ENCODE results near the gene HUNK.
"Not testable (repeated sequence)": the region's sequence is repeated elsewhere in the genome, so short reads cannot be mapped to it uniquely, and the experiment has no call there.

The HUNK gene

DNA sequence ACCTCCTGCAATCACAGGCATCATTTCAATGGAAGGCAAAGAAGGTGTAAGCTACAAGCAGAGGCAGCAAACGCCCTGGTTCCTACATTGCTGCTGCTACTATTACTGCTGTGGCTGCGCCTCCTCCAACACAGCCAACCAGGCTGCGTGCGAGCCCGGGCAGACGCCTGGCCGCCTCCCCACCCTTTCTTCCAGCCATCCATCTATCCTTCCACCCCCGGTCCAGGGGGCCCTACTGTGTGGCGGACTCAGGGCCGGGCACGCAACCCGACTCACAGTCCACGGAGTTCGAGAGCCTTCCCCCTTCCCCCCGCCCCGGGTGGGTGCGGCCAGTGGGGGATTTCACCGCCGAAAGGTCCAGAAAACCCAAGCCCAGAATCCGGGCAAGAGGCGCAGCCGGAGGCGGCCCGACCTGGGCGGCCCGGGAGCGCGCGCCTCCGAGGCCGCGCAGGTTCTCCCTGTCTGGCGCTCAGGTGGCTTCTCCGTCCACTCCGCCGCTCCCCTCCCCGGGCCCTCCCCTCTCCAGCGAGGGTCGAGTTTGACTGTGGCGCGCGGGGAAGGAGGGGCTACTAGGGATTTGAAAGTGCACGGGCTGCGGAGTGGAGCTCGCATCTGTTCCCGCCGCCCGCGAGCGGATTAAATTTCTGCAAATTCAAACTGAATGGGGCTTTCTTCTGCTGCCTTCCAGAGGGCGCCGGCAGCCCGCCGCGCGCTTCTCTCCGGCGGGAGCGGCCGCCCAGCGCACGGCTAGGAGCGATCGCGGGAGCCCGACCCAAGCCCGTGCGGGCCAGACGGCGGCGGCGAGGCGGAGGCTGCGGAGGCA lies at the start of gene HUNK:
TSS of gene HUNK (plus strand) at position 569 of the 823 bp plus-strand sequence. CDS start 655 bp downstream, outside the sequence.
- DNase-seq (ENCODE audit: low read depth), result no peak

DNA sequence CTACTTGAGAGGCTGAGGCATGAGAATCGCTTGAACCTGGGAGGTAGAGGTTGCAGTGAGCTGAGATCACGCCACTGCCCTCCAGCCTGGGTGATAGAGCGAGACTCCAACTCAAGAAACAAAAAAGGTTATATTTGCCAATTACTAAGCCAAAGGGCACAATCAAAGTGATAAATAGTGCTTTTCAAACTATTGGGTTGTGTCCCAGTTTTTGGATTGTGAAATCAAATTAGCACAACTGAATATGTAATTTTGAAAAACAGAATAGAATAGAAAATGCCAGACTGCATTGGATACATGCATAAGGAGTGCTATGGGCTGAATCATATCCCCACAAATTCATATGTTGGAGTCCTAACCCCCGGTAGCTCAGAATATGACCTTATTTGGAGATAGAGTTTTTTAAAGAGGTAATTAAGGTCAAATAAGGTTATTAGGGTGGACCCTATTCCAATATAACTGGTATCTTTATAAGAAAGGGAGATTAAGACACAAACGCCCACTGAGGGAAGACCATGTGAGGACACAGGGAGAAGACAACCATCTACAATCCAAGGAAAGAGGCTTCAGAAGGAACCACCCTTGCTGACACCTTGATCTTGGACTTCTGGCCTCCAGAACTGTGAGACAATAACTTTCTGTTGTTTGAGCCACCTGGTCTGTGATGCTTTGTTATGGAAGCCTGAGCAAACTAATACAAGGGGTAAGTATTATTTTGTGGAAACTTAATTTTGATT lies 42.9 kb upstream of the HUNK start:
- DNase-seq (ENCODE audit: low read depth), result no peak

DNA sequence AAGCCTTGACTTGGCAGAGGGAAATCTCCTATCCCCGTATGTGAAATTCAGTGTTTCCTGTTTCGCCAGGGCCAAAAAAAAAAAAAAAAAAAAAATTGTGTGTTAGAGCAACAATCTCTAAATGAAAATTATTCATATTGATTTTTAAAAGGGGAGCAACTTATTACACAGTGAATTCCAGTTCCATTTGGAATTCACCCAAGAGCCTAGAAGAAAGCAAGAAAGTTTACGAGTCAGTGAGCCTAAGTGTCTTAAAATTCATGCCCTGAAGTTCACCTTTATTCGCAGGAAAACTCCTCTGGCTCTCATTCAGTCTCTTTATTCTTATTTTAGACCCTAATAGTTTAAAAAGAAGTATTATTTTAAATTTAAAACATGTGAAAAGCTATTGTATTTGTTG lies 42.1 kb upstream of the HUNK start:
- DNase-seq (ENCODE audit: low read depth), result no peak

DNA sequence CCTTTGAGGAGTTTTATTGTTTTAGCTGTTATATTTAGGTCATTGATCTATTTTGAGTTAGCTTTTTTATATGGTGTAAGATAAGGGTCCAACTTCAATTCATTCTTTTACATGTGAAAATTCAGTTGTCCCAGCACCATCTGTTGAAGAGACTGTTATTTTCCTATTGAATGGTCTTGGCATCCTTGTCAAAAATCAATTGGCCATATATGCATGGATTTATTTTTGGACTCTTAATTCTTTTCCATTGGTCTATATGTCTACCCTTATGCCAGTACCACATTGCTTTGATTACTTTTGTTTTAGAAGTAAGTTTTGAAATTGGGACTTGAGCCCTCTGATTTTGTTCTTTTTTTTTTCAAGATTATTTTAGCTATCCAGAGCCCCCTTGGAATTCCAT lies 35.8 kb upstream of the HUNK start:
- no peak for DNase-seq (ENCODE audit: low read depth)

DNA sequence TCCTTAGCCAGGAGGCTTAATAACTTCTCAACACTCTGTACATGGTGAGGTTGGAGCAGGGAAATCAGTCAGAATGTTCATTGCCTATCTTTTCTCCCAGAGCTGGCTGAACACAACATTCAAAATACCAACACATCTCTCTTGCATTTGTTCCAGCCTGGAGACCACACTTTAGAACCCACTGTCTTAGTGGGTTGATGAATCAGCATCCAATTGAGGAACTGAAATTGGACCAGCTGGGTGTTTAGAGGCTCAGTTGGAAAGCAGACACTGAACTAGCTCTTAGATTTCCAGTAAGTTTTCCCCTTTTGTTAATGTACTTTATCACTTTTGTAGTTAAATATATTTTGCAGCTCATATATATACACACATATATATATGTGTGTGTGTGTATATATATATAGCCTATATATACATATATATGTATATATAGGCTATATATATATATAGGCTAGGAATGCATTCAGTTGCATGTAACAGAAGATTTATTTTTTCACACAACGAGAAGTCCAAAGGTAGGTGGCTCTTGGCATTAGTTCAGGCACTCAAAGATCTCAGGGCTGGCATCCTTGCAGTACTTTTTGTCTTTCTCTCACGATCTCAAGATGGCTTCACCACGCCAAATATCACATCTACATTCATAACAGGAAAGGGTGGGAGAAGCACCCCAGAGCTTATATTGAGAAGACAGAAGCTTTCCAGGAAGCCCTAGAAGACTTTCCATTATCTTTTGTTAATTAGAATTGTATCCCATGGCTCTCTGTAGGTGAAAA lies 35.0 kb upstream of the HUNK start:
- no peak for DNase-seq (ENCODE audit: low read depth)

DNA sequence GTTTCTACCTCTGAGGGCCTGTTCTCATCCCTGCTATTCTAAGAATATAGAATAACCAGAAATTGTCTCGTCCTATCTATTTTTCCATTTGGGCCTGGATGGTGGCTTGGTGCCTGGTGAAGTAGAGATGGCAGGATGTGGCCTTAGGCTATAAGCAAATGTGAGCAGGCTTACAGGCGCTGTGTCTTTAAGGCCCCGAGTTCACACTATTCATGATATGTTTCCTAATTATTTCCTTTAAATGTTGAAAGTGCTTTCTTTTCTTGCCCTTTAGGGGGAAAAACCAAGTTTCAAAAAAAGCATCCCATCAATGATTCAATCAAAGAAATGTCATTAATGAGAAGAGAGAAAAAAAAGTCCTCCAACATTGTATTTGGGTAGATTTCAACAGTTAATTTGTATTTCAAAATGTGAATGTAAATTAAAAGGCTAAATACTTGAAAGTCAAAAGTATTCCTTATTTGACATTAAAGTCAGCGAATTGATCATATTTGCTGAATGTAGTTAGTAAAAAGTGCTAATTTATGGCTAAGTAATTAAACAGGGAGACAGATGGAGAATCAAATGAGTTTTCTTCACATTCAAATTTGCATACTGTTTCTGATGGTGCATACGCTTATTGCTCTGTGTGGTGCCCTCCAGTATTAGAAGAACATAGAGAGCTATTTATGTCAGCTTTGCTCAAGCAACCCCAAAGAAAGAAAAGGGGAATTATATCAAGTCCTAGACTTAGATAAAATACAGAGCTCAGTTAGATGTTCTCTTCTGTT lies 34.0 kb upstream of the HUNK start:
- DNase-seq (ENCODE audit: low read depth), result no peak

DNA sequence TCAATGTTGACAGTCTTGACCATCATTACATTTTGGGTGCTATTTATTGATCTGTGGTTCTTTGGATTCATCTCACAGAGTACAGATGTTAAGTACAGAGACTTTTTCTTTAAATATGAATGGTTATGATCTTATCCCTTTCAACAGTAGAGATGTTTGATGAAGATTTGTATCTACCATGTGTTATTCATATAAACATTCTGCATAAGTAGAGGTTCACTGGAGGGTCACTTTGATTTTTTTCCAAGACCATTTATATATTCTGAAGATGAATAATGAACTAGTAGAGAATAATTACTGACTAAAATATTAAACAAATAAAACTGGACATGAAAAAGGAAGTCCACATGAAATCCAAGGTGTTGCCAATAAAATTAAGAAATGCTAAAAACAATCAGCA lies 28.6 kb upstream of the HUNK start:
- no peak for DNase-seq (ENCODE audit: low read depth)

DNA sequence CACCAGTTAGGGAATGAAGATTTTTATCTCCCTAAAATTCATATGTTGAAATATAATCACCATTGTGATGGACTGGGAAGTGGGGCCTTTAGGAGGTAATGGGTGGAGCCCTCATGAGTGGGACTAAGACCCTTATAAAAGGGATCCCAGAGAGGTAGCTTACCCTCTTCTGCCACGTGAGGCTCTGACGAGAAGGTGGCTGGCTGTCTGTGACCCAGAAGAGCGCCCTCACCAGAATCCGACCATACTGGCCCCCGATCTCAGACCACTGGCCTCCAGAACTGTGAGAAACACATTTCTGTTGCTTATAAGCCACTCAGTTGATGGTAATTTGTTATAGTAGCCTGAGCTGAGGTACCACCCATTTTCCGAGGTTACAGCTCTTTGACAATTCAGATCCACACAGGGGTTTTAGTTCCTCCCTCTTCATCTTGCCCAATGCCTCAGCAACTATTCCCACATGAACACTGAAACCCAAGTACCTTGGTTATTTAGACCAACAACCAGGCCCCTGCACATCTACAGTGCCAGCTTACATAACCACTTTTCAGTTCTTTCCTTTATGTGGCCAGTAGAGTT lies 27.6 kb upstream of the HUNK start:
- DNase-seq (ENCODE audit: low read depth), result no peak

DNA sequence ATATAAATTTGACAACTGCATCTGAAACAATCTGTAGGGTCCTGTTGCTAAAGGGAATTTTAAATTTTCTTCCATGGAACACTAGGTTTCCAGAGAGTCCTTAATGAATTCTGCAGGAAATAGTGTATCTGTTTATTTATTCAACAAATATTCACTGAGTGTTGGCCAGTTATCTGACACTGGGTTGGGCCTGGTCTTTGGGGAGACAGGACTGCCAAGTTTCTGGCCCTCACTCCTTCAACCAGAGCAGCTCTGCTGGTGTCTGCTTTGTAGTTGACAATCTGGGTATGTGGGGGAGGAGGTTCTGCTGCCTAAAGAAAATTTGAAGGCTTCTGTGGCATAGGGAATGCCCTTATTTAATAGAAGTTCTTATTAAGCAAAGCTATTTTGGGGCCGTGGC lies 26.1 kb upstream of the HUNK start:
- no peak for DNase-seq (ENCODE audit: low read depth)

DNA sequence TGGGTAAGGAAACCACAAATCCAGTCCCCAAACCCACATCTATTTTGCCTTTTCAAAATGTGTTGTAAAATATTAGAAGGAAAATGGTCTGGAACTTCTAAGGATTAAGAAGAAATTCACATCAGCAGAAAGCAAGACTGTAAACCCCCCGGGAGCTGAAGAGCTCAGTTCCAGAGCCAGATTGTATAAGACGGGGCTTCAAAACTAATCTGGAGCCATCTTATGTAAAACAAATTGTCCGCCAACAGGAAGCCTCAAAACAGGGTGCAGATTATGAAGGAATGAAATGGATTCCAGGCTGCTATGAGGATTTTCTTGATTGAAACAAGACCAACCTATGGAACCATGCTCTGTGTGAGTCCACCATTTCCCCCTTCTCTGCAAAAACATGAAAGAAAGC lies 25.1 kb upstream of the HUNK start:
- no peak for DNase-seq (ENCODE audit: low read depth)

DNA sequence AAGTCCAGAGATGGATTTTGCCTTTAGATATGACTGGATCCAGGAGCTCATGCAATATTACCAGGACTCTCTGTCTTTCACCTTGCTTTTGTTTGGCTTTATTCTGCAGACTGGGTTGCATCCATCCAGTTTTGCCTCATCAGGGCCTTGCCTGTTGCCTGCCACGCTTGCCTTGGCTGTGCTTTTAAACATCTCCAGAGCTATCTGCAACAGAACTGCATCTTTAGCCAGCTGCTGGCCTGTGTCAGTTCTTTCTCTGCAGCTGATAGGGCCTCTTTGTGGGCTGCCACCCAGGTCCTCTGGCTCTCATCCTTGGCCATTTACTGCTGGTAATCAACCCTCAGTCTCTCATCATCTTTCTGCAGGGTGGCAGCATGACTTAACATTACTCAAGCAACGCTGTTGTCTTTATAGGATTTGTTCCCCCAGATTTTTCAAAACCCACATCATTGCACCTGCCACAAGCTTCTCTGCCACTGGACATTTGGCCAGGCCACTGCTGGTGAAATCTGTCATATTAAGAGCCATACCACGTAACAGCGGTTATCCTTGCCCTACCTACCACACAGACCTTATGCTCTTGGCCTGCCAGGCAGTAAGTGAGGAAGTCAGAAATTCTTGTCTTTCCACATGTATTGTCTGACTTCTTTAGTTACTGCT lies 24.4 kb upstream of the HUNK start:
- no peak for DNase-seq (ENCODE audit: low read depth)

DNA sequence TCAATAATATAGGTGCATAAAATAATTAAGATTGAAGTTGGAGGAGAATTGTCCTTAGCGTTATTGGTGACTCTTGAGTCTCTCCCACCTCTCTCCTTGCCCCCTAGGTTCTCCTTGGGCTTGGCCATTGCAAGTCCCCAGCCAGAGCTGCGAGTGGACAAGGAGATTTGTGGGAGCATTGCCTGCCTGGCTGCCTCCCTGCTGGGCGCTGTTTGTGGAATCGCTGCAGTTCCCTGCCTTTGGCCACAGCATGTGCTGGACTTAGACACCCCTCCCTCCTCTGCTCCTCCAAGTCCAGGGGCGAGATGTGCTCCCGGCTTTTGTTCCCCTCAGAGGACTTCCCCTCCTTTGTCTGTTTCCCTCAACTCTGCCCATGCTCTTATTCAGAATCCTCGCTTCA lies 21.9 kb upstream of the HUNK start:
- no peak for DNase-seq (ENCODE audit: low read depth)

DNA sequence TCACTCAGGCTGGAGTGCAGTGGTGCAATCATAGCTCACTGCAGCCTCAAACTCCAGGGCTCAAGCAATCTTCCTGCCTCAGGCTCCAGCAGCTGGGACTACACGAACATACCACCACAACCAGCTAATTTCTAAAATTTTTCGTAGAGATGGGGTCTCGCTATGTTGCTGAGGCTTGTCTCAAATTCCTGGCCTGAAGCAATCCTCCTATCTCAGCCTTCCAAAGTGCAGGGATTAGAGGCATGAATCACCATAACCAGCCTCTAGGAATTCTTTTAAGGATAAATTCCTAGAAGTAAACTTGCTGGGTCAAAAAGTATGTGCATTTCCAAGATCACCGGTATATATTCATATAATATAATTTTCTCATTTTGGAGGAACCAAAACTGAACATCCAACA lies 17.6 kb upstream of the HUNK start:
- DNase-seq (ENCODE audit: low read depth), result no peak

DNA sequence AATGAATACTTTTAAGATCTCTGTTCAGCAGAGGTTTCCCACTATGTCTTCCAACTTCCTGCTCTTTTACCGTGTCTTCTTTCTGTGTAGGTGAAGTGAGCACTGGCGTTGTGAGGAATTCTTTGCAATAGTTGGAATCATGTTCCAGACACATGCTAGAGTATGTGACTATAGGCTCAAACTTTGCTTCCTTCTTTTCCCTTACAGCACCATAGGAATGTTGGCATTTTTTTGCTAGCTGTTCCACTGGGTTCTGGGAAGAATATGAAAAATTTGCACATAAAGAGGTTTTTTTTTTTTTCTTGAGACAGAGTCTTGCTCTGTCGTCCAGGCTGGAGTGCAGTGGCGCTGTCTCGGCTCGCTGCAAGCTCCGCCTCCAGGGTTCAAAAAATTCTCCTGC lies 15.7 kb upstream of the HUNK start:
- DNase-seq (ENCODE audit: low read depth), result no peak

DNA sequence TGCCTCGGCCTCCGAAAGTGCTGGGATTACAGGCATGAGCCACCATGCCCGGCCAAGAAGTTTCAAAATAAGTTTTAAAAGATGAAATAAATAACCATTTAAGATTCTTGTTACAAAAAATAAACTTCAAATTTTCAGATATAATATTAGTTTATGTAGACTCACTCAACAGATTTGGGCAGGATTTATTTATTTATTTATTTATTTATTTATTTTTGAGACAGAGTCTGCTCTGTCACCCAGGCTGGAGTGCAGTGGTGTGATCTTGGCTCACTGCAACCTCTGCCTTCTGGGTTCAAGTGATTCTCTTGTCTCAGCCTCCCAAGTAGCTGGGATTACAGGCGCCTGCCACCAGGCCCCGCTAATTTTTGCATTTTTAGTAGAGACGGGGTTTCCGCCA lies 15.2 kb upstream of the HUNK start:
- DNase-seq (ENCODE audit: low read depth), result not testable (repeated sequence)

DNA sequence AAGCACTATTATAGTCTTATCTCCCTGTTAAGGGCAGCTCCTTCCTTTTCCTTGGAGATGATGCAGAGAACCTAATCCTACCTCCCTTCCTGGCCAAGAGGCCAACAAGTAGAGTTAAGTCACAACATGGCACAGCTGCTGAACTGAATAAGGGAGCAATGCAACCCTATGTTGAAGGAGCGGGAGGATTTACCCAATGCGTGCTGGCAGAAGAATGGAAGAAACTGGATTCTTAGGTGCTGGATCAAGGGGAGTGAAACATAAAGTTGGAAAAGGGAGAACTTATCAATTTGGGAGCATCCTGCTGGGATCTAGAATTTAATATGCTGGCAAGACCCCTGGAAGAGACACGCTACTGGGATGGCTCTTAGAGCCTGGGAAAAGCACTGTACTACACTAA lies 12.0 kb upstream of the HUNK start:
- no peak for DNase-seq (ENCODE audit: low read depth)

DNA sequence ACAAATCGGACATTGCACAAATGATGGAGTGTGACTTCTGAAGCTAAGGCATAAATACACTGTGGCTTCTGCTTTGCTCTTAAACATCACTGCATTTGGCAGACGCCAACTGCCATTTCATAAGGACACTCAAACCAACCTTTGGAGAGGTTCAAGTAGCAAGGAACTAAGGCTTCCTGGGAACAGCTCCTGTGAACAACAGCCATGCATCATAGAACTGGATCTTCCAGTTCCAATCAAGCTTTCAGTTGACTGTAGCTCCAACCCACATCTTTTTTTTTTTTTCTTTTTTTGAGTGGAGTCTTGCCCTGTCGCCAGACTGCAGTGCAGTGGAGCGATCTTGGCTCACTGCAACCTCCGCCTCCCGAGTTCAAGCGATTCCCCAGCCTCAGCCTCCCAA lies 10.7 kb upstream of the HUNK start:
- no peak for DNase-seq (ENCODE audit: low read depth)

DNA sequence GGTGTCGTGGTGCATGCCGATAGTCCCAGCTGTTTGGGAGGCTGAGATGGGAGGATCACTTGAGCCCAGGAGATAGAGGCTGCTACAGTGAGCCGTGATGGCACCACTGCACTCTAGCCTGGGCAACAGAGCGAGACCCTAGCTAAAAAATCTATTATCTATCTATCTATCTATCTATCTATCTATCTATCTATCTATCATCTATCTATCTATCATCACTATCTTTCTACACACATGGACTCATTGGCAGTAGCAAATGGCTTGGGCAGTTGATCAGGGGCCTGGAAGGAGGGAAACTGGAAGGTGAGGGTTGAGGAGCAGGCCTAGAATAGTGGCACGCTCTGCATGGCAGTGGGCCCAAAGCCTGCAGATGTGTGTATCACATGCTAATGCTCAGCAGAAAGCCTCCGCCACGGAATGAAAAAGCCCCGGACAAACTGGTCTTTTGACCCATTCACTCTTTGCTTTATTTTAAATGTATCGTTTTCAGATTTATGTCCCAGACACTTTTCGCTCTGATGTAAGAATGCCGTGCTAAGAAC lies 7.3 kb upstream of the HUNK start:
- no peak for DNase-seq (ENCODE audit: low read depth)

DNA sequence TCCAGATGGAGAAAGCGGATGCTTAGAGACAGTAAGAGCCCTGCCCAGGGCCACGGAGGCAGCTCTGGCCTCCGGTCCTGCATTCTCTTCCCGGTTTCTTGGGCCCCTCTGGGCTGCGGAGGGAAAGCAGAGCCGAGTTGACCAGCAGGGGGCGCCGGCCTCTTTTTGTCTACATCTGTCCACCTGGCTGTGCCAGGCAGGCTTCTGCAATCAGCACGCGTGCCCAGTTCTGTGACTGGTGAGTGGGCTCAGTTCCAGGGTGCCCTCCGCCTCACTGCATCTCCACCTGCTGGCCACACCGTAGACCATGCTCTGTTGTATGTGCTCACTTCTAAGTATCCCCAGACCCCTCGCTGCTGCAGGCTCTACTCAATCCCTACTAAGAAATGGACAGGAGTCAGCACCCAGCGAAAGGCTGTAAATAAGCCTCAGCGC lies 6.7 kb upstream of the HUNK start:
- DNase-seq (ENCODE audit: low read depth), result peak; percentile 27

DNA sequence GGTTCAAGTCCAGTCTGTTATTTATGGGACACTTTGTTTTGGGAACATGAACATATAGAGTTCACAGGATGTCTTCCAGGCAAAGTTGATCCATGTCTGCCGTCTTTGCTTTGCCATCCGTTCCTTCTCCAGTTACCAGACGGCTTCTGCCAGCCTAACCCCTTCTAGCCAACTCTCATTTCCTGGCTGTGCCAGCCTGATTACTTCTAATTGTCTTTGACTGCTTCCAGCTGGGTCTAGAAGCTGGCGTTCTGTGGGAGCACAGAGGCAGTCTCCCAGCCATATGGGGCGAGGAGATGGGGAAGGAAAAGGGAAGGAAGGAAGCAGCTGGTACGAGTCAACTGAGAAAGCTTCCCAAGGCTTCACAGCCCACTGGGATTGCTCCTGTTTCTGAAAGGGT lies 3.1 kb upstream of the HUNK start:
- no peak for DNase-seq (ENCODE audit: low read depth)
